ENCODE measurements around the gene GNAO1.

DNA sequence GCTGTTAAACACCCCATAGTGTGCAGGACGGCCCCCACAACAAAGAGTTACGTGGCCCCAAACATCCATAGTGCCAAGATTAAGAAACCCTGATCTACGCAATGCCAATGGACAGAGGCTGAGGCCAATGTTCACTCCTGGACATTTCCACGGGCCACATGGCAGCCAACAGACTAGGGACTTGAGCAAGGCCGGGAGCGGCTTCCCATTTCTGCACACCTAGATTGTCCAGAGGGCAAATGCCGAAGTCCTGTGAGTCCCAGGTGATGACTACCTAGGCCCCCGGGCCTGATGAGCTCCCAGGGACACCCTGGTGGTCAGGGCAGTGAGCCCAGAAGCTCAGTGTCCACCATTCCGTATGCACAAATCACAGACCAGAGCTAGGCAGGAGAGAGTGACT, 138.6 kb downstream of the GNAO1 start:
- TF ChIP-seq CTCF (conservative IDR thresholded peaks at IDR 0.05; ENCODE audit: low read depth, low read length): no peak
- TF ChIP-seq EZH2 (IDR thresholded peaks at IDR 0.05; ENCODE audit: low read length, unreplicated experiment): no peak

Measured in PC-3 (cell line).